NT2/D1 (cell line): ENCODE measurements around the gene ZNF503.

ENCODE experiments used
- SUZ12 ChIP-seq: IDR thresholded peaks from 2 replicates; pipeline ENCODE4 v1.6.1; 2011; ENCODE audit not compliant: insufficient read length, insufficient read depth; ENCODE audit errors: extremely low read depth
- YY1 ChIP-seq: IDR thresholded peaks from 2 replicates; pipeline ENCODE4 v1.6.1; 2011; ENCODE audit not compliant: insufficient read length, insufficient read depth
- ZNF274 ChIP-seq: IDR thresholded peaks from 2 replicates; pipeline ENCODE4 v1.6.1; 2011; ENCODE audit warnings: mild to moderate bottlenecking, low read depth, low read length

- TF ChIP-seq SUZ12 (no peak), YY1 (no peak), ZNF274 (no peak)
Observed at GRCh38 chr10:75440271-75440793, 38.8 kb upstream of the ZNF503 start.
